B cell (primary cell): Measurements from ENCODE around the gene MDM1. TPM values are rescaled to one million over a fixed set of nuclear protein-coding genes. Genes with fewer than 3 reads are reported as not detected.

Experiments used
- ATAC-seq: fragments of 200-7000 bp; cut with Tn5 transposase; one replicate; pipeline ENCODE4 v1.10.0; 2021; ENCODE audit warnings: low read depth, mild to moderate bottlenecking, moderate number of reproducible peaks, moderate library complexity
- CTCF ChIA-PET: fragments of 350-600 bp; sonication (Branson Sonifier 250); formaldehyde crosslinking; loops from one replicate; lab custom pipeline; 2021; ENCODE audit warnings: antibody characterized with exemption, inconsistent platforms; lab: Charles Lee
- POLR2A ChIA-PET: fragments of 350-600 bp; sonication (Branson Sonifier 250); formaldehyde crosslinking; loops from one replicate; lab custom pipeline; 2021; ENCODE audit warnings: antibody characterized with exemption; lab: Charles Lee
- DNase-seq: peaks from one replicate; pipeline ENCODE4 v3.0.0; 2013
- H2AFZ ChIP-seq: 2 replicates; pipeline ENCODE4 v1.6.1; 2012; ENCODE audit warnings: mild to moderate bottlenecking, low read depth, low read length; ENCODE audit not compliant: insufficient read depth, poor library complexity, severe bottlenecking
- H3K27ac ChIP-seq, 2 donors: 1 replicate in 1 of 2; 2 replicates in 1 of 2; pipeline ENCODE4 v1.5.1; 2012 to 2013; ENCODE audit warnings: low read length in 2 of 2, mild to moderate bottlenecking in 2 of 2, moderate library complexity in 1 of 2
- H3K27me3 ChIP-seq, 4 experiments: fragments of 200-600 bp in 1 of 4; sonication (generic) in 1 of 4; replicated peaks in 1 of 4; 1 replicate in 2 of 4; 2 replicates in 2 of 4; pipeline versions ENCODE4 v1.6.1 to v1.7.0; 2013 to 2016; ENCODE audit warnings: low read length in 3 of 4, mild to moderate bottlenecking in 2 of 4, mixed read lengths in 1 of 4, moderate library complexity in 1 of 4; ENCODE audit not compliant: insufficient read depth in 4 of 4, control insufficient read depth in 3 of 4; ENCODE audit errors: control extremely low read depth in 1 of 4
- H3K36me3 ChIP-seq, 2 experiments: replicated peaks in 1 of 2; 1 replicate in 1 of 2; 2 replicates in 1 of 2; pipeline versions ENCODE4 v1.6.1 to v1.7.1; 2013; ENCODE audit warnings: low read length in 1 of 2; ENCODE audit not compliant: insufficient read depth in 2 of 2, control insufficient read depth in 1 of 2; ENCODE audit errors: control extremely low read depth in 1 of 2, extremely low read depth in 1 of 2
- H3K4me1 ChIP-seq, 2 donors: fragments of 200-600 bp in 1 of 2; sonication (generic) in 1 of 2; 1 replicate in 1 of 2; 2 replicates in 1 of 2; pipeline versions ENCODE4 v1.5.1 to v1.6.1; 2013 to 2017; ENCODE audit warnings: low read length in 2 of 2; ENCODE audit not compliant: control insufficient read depth in 2 of 2, insufficient read depth in 2 of 2
- H3K4me2 ChIP-seq: replicated peaks from 2 replicates; pipeline ENCODE3; 2012; ENCODE audit warnings: mild to moderate bottlenecking, low read depth, low read length; ENCODE audit not compliant: poor library complexity, severe bottlenecking
- H3K4me3 ChIP-seq, 5 experiments: fragments of 200-600 bp in 1 of 5; sonication (generic) in 1 of 5; 1 replicate in 3 of 5; 2 replicates in 2 of 5; pipeline versions ENCODE4 v1.5.1 to v1.7.0; 2011 to 2016; ENCODE audit warnings: low read length in 4 of 5, mild to moderate bottlenecking in 4 of 5, low read depth in 2 of 5, control low read depth in 1 of 5, moderate library complexity in 1 of 5; ENCODE audit not compliant: insufficient read depth in 1 of 5; ENCODE audit errors: control extremely low read depth in 1 of 5, extremely low read depth in 1 of 5
- H3K79me2 ChIP-seq: fragments of 200-600 bp; sonication (generic); one replicate; pipeline ENCODE4 v1.6.0; 2016; ENCODE audit warnings: low read length; ENCODE audit not compliant: control insufficient read depth, insufficient read depth
- H3K9ac ChIP-seq: fragments of 200-600 bp; sonication (generic); 2 replicates; pipeline ENCODE4 v1.6.1; 2017; ENCODE audit warnings: mild to moderate bottlenecking, low read length, moderate library complexity
- H3K9me3 ChIP-seq, 3 donors: one replicate each; pipeline versions ENCODE4 v1.6.1 to v1.7.1; 2013; ENCODE audit warnings: low read length in 2 of 3; ENCODE audit not compliant: control insufficient read depth in 2 of 3, insufficient read depth in 1 of 3; ENCODE audit errors: control extremely low read depth in 1 of 3
- H4K20me1 ChIP-seq: 2 replicates; pipeline ENCODE4 v1.6.0; 2012; ENCODE audit warnings: mild to moderate bottlenecking, low read length; ENCODE audit not compliant: insufficient read depth, control insufficient read depth, poor library complexity, severe bottlenecking
- H3K27ac Mint-ChIP-seq: one replicate; pipeline ENCODE4 v1.8.0; 2021; ENCODE audit warnings: mixed read lengths
- H3K27me3 Mint-ChIP-seq: one replicate; pipeline ENCODE4 v1.8.0; 2021; ENCODE audit warnings: mixed read lengths
- H3K4me1 Mint-ChIP-seq: one replicate; pipeline ENCODE4 v1.8.0; 2021; ENCODE audit warnings: mixed read lengths
- H3K4me3 Mint-ChIP-seq: one replicate; pipeline ENCODE4 v1.8.0; 2021; ENCODE audit warnings: mixed read lengths
- H3K9me3 Mint-ChIP-seq: one replicate; pipeline ENCODE4 v1.8.0; 2022; ENCODE audit warnings: mixed read lengths; ENCODE audit not compliant: insufficient read depth
- CTCF ChIP-seq: fragments of 200-600 bp; IDR thresholded peaks from one replicate; pipeline ENCODE4 v1.8.0; 2022; ENCODE audit warnings: antibody characterized with exemption, mild to moderate bottlenecking
- EZH2 ChIP-seq: IDR thresholded peaks from 2 replicates; pipeline ENCODE4 v1.6.1; 2012; ENCODE audit warnings: borderline replicate concordance, low read depth, mild to moderate bottlenecking, moderate library complexity, low read length; ENCODE audit not compliant: insufficient read depth, poor library complexity, severe bottlenecking
- WGBS: methylation state at CpG from one replicate; pipeline ENCODE4 v1.1.5; 2013; ENCODE audit warnings: missing lambda C conversion rate; ENCODE audit not compliant: insufficient coverage; 5-methylcytosine and 5-hydroxymethylcytosine counted together
- intact Hi-C: fragments of 100-400 bp; cut with micrococcal nuclease; formaldehyde crosslinking; loops from one replicate; pipeline ENCODE4 v1.10.0; 2022
- polyA plus RNA-seq: library from polyadenylated mRNA; depleted of rRNA; stranded (reverse); fragments of >200 nt; gene quantifications from 2 replicates; pipeline ENCODE4 v1.2.3, GENCODE V29; 2012
- total RNA-seq, 2 donors: library from RNA; stranded (reverse); fragments of 120-200 nt in 1 of 2; gene quantifications; 1 replicate in 1 of 2; 2 replicates in 1 of 2; pipeline versions ENCODE4 v1.2.3 to v1.2.4, GENCODE V29; 2013 to 2022

Gene MDM1
- total and polyA plus RNA-seq, 2 donors (not counting 1 experiment from before 2014, with no cell fraction given): 13.9 to 38.3 TPM

DNA sequence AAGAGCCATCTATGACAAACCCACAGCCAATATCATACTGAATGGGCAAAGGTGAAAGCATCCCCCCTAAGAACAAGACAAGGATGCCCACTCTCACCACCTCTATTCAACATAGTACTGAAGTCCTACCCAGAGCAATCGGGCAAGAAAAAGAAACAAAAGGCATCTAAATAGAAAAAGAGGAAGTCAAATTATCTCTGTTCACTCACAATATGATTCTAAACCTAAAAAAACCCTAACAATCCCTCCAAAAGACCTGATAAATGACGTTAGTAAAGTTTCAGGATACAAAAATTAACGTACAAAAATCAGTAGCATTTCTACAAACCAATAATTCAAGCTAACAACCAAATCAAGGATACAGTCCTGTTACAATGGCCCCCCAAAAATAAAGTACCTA is 26.9 kb downstream of the MDM1 start:
- POLR2A ChIA-PET: no interaction called here
- H2AFZ ChIP-seq: no peak overlapping the region
- TF ChIP-seq EZH2 (no peak), CTCF (no peak)

DNA sequence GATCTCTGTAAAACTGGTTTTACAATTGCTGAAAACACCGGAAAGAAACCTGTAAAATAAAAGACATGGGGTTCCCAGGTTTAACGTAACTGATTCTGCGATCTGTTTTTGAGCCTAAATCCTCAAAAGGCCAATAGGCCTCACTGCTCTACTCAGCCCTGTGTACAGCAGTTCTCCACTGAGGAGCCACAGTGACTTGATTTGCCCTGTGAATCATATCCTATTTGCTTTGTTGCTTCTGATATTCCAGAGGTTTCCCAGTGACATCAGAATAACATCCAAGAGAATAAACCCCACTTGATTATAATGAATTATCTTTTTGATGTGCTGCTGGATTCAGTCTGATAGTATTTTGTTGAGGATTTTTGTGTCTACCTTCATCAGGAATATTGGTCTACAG is 27.5 kb downstream of the MDM1 start:
- WGBS: 95% methylated on average over 3 of the region's 3 CpGs
- Histone ChIP-seq H3K9me3 (peaks cover 0 to 1% (median 0%) of the 10 kb centered on the region in 3 donors), H3K79me2 (no peaks in the 10 kb centered on the region), H4K20me1 (no peaks in the 10 kb centered on the region), H3K4me1 (no peaks in the 10 kb centered on the region), H3K27me3 (no peaks in the 10 kb centered on the region), H3K4me3 (no peak overlapping the region), H3K4me2 (no peak overlapping the region), H3K27ac (no peak overlapping the region), H2AFZ (no peak overlapping the region), H3K36me3 (peaks cover 15 to 35% of the 10 kb centered on the region in 2 experiments), H3K9ac (no peak overlapping the region)
- DNase-seq (no peak), ATAC-seq (no peak)
- POLR2A ChIA-PET: interaction anchor here (0.6 kb wide), 1 partner anchor 106 kb away, joined by 7 read pairs; no protein-coding TSS in a partner anchor
- H3K27me3 Mint-ChIP-seq: no peaks in the 10 kb centered on the region
- H3K4me3 Mint-ChIP-seq: no peak overlapping the region
- no peak overlapping the region for H3K27ac Mint-ChIP-seq
- H3K9me3 Mint-ChIP-seq: no peaks in the 10 kb centered on the region
- no peak for TF ChIP-seq EZH2
- TF ChIP-seq CTCF: no peak
- intact Hi-C loops: no loop called here
- CTCF ChIA-PET: no interaction called here
- peaks cover 15% of the 10 kb centered on the region for H3K4me1 Mint-ChIP-seq

More for the DNA sequence above, 26.9 kb downstream of the MDM1 start:
- H3K9ac ChIP-seq: no peak overlapping the region
- no peak overlapping the region for H3K27ac ChIP-seq
- H3K4me1 Mint-ChIP-seq: peaks cover 15% of the 10 kb centered on the region
- no peak overlapping the region for H3K4me3 Mint-ChIP-seq
- peak overlapping the region; percentile 28 for H3K27ac Mint-ChIP-seq
- no peaks in the 10 kb centered on the region for H4K20me1 ChIP-seq
- WGBS: 76% methylated on average over 2 of the region's 3 CpGs
- no peaks in the 10 kb centered on the region for H3K27me3 Mint-ChIP-seq
- peaks cover 0 to 1% (median 0%) of the 10 kb centered on the region in 3 donors for H3K9me3 ChIP-seq
- H3K79me2 ChIP-seq: no peaks in the 10 kb centered on the region
- CTCF ChIA-PET: no interaction called here
- intact Hi-C loops: no loop called here
- H3K4me2 ChIP-seq: no peak overlapping the region
- no peak overlapping the region for H3K4me3 ChIP-seq
- ATAC-seq (no peak), DNase-seq (no peak)
- H3K27me3 ChIP-seq: no peaks in the 10 kb centered on the region
- H3K4me1 ChIP-seq: no peaks in the 10 kb centered on the region
- H3K36me3 ChIP-seq: peaks cover 15 to 40% of the 10 kb centered on the region in 2 experiments
- H3K9me3 Mint-ChIP-seq: no peaks in the 10 kb centered on the region
